HEK293T (cell line): Measurements from ENCODE around the gene RORC.

ENCODE experiments used
- ARNT ChIP-seq: fragments of 450-650 bp; IDR thresholded peaks from 2 replicates; pipeline ENCODE4 v1.6.1; 2017; ENCODE audit warnings: mild to moderate bottlenecking
- BHLHE40 ChIP-seq: fragments of 450-650 bp; IDR thresholded peaks from 2 replicates; pipeline ENCODE4 v1.6.1; 2016; ENCODE audit warnings: mild to moderate bottlenecking, moderate library complexity, borderline replicate concordance
- FOXA1 ChIP-seq: fragments of 450-650 bp; IDR thresholded peaks from 2 replicates; pipeline ENCODE4 v1.6.1; 2016; ENCODE audit warnings: mild to moderate bottlenecking
- FOXK2 ChIP-seq: fragments of 450-650 bp; IDR thresholded peaks from 2 replicates; pipeline ENCODE4 v1.6.1; 2016; ENCODE audit warnings: mild to moderate bottlenecking
- HDGF ChIP-seq: fragments of 450-650 bp; IDR thresholded peaks from 2 replicates; pipeline ENCODE4 v1.6.1; 2017; ENCODE audit warnings: antibody characterized with exemption, borderline replicate concordance
- L3MBTL2 ChIP-seq: fragments of 450-650 bp; conservative IDR thresholded peaks from 2 replicates; pipeline ENCODE4 v1.6.1; 2016; ENCODE audit warnings: mild to moderate bottlenecking
- NFRKB ChIP-seq: fragments of 450-650 bp; IDR thresholded peaks from 2 replicates; pipeline ENCODE4 v1.6.1; 2016; ENCODE audit warnings: mild to moderate bottlenecking, moderate library complexity
- SP1 ChIP-seq: fragments of 450-650 bp; IDR thresholded peaks from 2 replicates; pipeline ENCODE4 v1.6.1; 2017

DNA sequence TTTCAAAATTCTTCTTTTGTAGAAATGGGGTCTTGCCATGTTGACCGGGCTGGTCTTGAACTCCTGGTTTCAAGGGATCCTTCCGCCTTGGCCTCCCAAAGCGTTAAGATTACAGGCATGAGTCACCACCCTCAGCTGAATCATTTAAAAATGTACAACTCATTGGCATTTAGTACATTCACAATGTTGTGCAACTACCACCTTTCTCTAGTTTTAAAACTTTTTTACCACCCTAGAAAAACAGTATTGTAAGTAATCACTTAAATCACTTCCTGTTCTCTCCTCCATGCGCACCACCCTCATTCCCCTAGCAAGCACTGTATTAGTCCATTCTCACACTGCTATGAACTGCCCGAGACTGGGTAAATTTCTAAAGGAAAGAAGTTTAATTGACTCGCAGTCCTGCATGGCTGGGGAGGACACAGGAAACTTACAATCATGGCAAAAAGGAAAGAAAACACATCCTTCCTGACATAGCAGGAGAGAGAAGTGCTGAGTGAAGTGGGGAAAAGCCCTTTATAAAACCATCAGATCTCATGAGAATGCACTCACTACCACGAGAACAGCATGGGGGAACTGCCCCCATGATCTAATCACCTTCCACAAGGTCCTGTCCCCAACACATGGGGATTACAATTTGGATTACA is 36.3 kb upstream of the RORC start:
- TF ChIP-seq L3MBTL2 (no peak), HDGF (no peak), FOXK2 (no peak), ARNT (no peak), BHLHE40 (no peak), NFRKB (no peak), FOXA1 (no peak), SP1 (no peak)
